ENCODE results near the gene CCDC60.

CCDC60 gene

GRCh38 chr12:119573086-119573485 lies 238.6 kb downstream of the CCDC60 start:
- no peak for DNase-seq (ENCODE audit: extremely low spot score)
- TF ChIP-seq HDGF (IDR thresholded peaks at IDR 0.05; ENCODE audit: borderline replicate concordance) (no peak), SP1 (IDR thresholded peaks at IDR 0.05) (no peak), ELF4 (IDR thresholded peaks at IDR 0.05) (no peak), L3MBTL2 (conservative IDR thresholded peaks at IDR 0.05) (no peak), BHLHE40 (IDR thresholded peaks at IDR 0.05; ENCODE audit: borderline replicate concordance) (no peak), LEF1 (IDR thresholded peaks at IDR 0.05; ENCODE audit: borderline replicate concordance) (no peak), ZNF384 (IDR thresholded peaks at IDR 0.05) (no peak), FOXM1 (IDR thresholded peaks at IDR 0.05; ENCODE audit: borderline replicate concordance) (no peak), ARNT (IDR thresholded peaks at IDR 0.05) (no peak), SUZ12 (IDR thresholded peaks at IDR 0.05) (no peak)
- ChIA-PET POLR2A (no interaction called here), CTCF (no interaction called here)

GRCh38 chr12:119574255-119574654 lies 239.7 kb downstream of the CCDC60 start:
- DNase-seq (ENCODE audit: extremely low spot score), result no peak
- TF ChIP-seq L3MBTL2 (conservative IDR thresholded peaks at IDR 0.05), result no peak
- TF ChIP-seq TARDBP (IDR thresholded peaks at IDR 0.05), result no peak
- no peak for TF ChIP-seq NFRKB (IDR thresholded peaks at IDR 0.05)
- TF ChIP-seq BHLHE40 (IDR thresholded peaks at IDR 0.05; ENCODE audit: borderline replicate concordance), result no peak
- TF ChIP-seq FOXM1 (IDR thresholded peaks at IDR 0.05; ENCODE audit: borderline replicate concordance), result no peak
- TF ChIP-seq ARNT (IDR thresholded peaks at IDR 0.05), result no peak
- no peak for TF ChIP-seq SP1 (IDR thresholded peaks at IDR 0.05)
- no peak for TF ChIP-seq FOXK2 (IDR thresholded peaks at IDR 0.05)
- TF ChIP-seq SUZ12 (IDR thresholded peaks at IDR 0.05), result no peak
- TF ChIP-seq, protein P1, sequence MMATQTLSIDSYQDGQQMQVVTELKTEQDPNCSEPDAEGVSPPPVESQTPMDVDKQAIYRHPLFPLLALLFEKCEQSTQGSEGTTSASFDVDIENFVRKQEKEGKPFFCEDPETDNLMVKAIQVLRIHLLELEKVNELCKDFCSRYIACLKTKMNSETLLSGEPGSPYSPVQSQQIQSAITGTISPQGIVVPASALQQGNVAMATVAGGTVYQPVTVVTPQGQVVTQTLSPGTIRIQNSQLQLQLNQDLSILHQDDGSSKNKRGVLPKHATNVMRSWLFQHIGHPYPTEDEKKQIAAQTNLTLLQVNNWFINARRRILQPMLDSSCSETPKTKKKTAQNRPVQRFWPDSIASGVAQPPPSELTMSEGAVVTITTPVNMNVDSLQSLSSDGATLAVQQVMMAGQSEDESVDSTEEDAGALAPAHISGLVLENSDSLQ (IDR thresholded peaks at IDR 0.05), result no peak
- no peak for TF ChIP-seq CTBP1 (IDR thresholded peaks at IDR 0.05; ENCODE audit: borderline replicate concordance)
- no peak for TF ChIP-seq LEF1 (IDR thresholded peaks at IDR 0.05; ENCODE audit: borderline replicate concordance)
- CTCF ChIA-PET, result no interaction called here
- POLR2A ChIA-PET, result no interaction called here

DNA sequence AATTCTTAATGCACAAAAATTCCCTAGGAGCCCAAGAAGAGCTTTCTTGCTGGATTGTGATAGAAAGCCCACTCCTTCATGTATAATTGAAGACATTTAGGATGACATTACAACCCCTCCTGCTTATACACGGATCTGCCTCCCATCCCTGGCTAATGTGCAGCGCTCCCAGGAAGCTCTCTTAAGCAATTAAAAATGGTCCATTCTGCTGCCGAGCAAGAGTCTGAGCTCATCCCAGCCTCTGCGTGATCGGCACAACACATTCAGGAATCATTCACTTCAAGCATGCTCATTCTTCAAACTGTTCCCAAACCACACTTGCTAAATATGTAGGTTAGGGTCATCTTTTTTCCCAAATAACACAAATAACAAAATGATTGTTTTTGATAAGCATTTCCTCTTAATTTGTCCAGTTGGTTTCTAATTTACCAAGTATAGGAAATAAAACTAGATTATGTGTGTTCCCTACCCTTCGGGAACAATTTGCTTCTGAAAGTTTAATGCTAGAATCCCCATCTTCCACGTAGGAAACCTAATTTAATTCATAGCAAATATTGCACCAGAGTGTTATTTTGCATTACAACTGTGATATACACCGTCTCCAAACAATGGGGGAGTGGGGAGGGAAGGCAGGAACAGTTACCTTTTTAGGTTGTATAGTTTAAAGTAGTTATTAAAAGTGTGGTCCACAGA lies 241.7 kb downstream of the CCDC60 start:
- CTCF ChIA-PET, result no interaction called here
- POLR2A ChIA-PET, result no interaction called here
- no peak for TF ChIP-seq FOXK2 (IDR thresholded peaks at IDR 0.05)
- TF ChIP-seq HDGF (IDR thresholded peaks at IDR 0.05; ENCODE audit: borderline replicate concordance), result no peak
- TF ChIP-seq NFRKB (IDR thresholded peaks at IDR 0.05), result no peak
- no peak for TF ChIP-seq ARNT (IDR thresholded peaks at IDR 0.05)
- no peak for TF ChIP-seq ZNF384 (IDR thresholded peaks at IDR 0.05)
- TF ChIP-seq, protein P1 (IDR thresholded peaks at IDR 0.05), result no peak
- no peak for TF ChIP-seq CTBP1 (IDR thresholded peaks at IDR 0.05; ENCODE audit: borderline replicate concordance)
- no peak for TF ChIP-seq SP1 (IDR thresholded peaks at IDR 0.05)
- no peak for TF ChIP-seq ELF4 (IDR thresholded peaks at IDR 0.05)
- DNase-seq (ENCODE audit: extremely low spot score), result no peak

DNA sequence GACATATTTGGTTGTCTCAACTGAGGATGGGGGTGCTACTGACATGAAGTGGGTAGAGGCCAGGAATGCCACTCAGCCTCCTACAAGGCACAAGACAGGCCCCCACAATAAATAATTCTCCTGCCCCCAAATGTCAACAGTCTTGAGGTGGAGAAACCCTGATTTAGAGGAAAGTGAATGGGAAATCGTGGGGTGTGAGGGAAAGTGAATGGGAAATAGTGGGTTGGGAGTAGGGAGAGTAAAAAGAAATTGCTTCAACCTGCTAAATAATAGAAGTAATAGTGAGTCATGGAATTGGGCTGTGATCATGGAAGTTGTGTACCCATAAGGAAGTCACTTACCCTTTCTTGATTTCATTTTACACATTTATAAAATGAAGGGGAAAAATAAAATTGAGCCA lies 242.4 kb downstream of the CCDC60 start:
- POLR2A ChIA-PET, result no interaction called here
- DNase-seq (ENCODE audit: extremely low spot score), result no peak
- CTCF ChIA-PET, result no interaction called here
- TF ChIP-seq FOXM1 (IDR thresholded peaks at IDR 0.05; ENCODE audit: borderline replicate concordance) (no peak), SUZ12 (IDR thresholded peaks at IDR 0.05) (no peak), ZNF384 (IDR thresholded peaks at IDR 0.05) (no peak), FOXK2 (IDR thresholded peaks at IDR 0.05) (no peak), LEF1 (IDR thresholded peaks at IDR 0.05; ENCODE audit: borderline replicate concordance) (no peak), NFRKB (IDR thresholded peaks at IDR 0.05) (no peak), BHLHE40 (IDR thresholded peaks at IDR 0.05; ENCODE audit: borderline replicate concordance) (no peak), CTBP1 (IDR thresholded peaks at IDR 0.05; ENCODE audit: borderline replicate concordance) (no peak), ELF4 (IDR thresholded peaks at IDR 0.05) (no peak), HDGF (IDR thresholded peaks at IDR 0.05; ENCODE audit: borderline replicate concordance) (no peak)

- no peak for TF ChIP-seq FOXM1 (IDR thresholded peaks at IDR 0.05; ENCODE audit: borderline replicate concordance)
- TF ChIP-seq, protein P1 (IDR thresholded peaks at IDR 0.05), result no peak
- no peak for TF ChIP-seq ELF4 (IDR thresholded peaks at IDR 0.05)
- no peak for TF ChIP-seq L3MBTL2 (conservative IDR thresholded peaks at IDR 0.05)
- TF ChIP-seq HDGF (IDR thresholded peaks at IDR 0.05; ENCODE audit: borderline replicate concordance), result no peak
- TF ChIP-seq BHLHE40 (IDR thresholded peaks at IDR 0.05; ENCODE audit: borderline replicate concordance), result no peak
- no peak for TF ChIP-seq TARDBP (IDR thresholded peaks at IDR 0.05)
- no peak for TF ChIP-seq SUZ12 (IDR thresholded peaks at IDR 0.05)
- no peak for TF ChIP-seq LEF1 (IDR thresholded peaks at IDR 0.05; ENCODE audit: borderline replicate concordance)
- DNase-seq (ENCODE audit: extremely low spot score), result no peak
- POLR2A ChIA-PET, result no interaction called here
- CTCF ChIA-PET, result no interaction called here
These were observed 243.6 kb downstream of the CCDC60 start for GRCh38 chr12:119578112-119578511.

DNA sequence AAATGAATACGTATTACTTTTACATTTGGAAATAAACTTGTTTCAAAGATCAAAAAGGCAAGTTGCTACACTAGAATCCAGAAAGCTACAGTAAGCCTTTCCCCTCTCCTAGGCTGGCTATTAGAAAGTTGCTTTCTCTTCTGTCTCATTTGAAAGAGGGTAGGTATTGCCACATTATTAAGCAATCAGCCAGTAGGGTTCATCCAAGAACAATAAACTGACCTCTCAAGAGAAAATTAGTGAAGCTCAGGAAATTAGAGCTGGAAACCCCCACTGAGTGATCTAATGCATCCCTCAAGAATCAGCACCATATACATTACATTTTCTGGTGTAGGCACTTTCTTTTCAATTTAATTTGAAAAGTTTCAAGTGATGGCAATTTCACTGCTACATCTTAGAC lies 254.6 kb downstream of the CCDC60 start:
- DNase-seq (ENCODE audit: extremely low spot score), result no peak
- TF ChIP-seq FOXM1 (IDR thresholded peaks at IDR 0.05; ENCODE audit: borderline replicate concordance) (no peak), FOXK2 (IDR thresholded peaks at IDR 0.05) (no peak), LEF1 (IDR thresholded peaks at IDR 0.05; ENCODE audit: borderline replicate concordance) (no peak), FOXA1 (IDR thresholded peaks at IDR 0.05) (no peak), ELF4 (IDR thresholded peaks at IDR 0.05) (no peak), ARNT (IDR thresholded peaks at IDR 0.05) (no peak)
- ChIA-PET POLR2A (no interaction called here), CTCF (interaction anchor here (0.5 kb wide), 1 partner anchor 51 kb away, joined by 6 read pairs; no protein-coding TSS in a partner anchor)
